Nephron (organoid): ENCODE data around the gene ENTPD2.
A peak's percentile ranks its signal among the peaks of the same experiment; 100 is the strongest.

ENCODE experiments used
- H3K27ac Mint-ChIP-seq, 3 experiments: 2 replicates each; pipeline ENCODE4 v1.8.0; 2020; ENCODE audit warnings: mixed read lengths in 3 of 3, mild to moderate bottlenecking in 2 of 3, moderate library complexity in 1 of 3
- H3K27me3 Mint-ChIP-seq: 2 replicates; pipeline ENCODE4 v1.8.0; 2021; ENCODE audit warnings: low read depth, mild to moderate bottlenecking, moderate library complexity, mixed read lengths
- H3K36me3 Mint-ChIP-seq: 2 replicates; pipeline ENCODE4 v1.8.0; 2020; ENCODE audit warnings: low read depth, mixed read lengths
- H3K4me1 Mint-ChIP-seq: 2 replicates; pipeline ENCODE4 v1.8.0; 2020; ENCODE audit warnings: mixed read lengths
- H3K4me3 Mint-ChIP-seq, 3 experiments: 2 replicates each; pipeline ENCODE4 v1.8.0; 2020; ENCODE audit warnings: mild to moderate bottlenecking in 3 of 3, mixed read lengths in 3 of 3, moderate library complexity in 2 of 3
- H3K9me3 Mint-ChIP-seq: 2 replicates; pipeline ENCODE4 v1.8.0; 2020; ENCODE audit warnings: mixed read lengths
- CTCF ChIP-seq, 3 experiments: fragments of 200-600 bp; sonication (generic); IDR thresholded peaks; one replicate each; pipeline ENCODE4 v1.5.0; 2021; ENCODE audit warnings: antibody characterized with exemption in 3 of 3; ENCODE audit not compliant: unreplicated experiment in 3 of 3

The ENTPD2 gene

GRCh38 chr9:137027369-137028262 lies 26.2 kb downstream of the ENTPD2 start, which contains the start of gene ABCA2:
Gene ABCA2, minus strand, starts transcription at chr9:137028237. Its CDS starts 97 bp downstream, at chr9:137028140.
- Mint-ChIP-seq H3K9me3 (no peaks in the 10 kb centered on the region), H3K27ac (peak within 1 kb of the TSS in 2 of 3 experiments; percentile 74 to 76), H3K36me3 (no peaks in the 10 kb centered on the region), H3K27me3 (peaks cover 3% of the 10 kb centered on the region), H3K4me1 (no peaks in the 10 kb centered on the region), H3K4me3 (peak within 1 kb of the TSS; percentile 89 to 92 (median 92))
- no peak for TF ChIP-seq CTCF (IDR thresholded peaks at IDR 0.05; ENCODE audit: unreplicated experiment in 3 of 3)

DNA sequence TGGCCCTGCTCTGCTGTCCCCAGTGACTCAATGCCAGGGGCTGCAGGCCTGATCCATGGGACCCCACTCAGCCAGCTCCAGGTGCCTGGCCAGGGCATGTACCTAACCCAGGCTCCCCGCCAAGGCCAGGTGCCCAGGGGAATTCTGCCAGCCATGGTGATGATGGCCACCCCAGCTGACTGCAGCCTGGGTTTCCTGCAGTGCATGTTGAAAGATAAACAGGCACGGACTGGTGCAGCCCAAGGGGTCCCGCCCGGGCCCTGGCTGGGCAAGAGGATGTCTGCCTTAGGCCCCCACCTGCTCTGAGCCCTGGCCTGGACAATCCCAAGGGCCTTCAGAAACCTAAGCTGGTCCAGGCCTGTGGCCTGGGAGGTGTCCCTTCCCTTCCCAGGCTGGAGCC lies 27.0 kb downstream of the ENTPD2 start:
- Mint-ChIP-seq H3K36me3 (no peaks in the 10 kb centered on the region), H3K27me3 (no peaks in the 10 kb centered on the region), H3K9me3 (no peaks in the 10 kb centered on the region), H3K27ac (no peak overlapping the region), H3K4me1 (no peaks in the 10 kb centered on the region), H3K4me3 (peak overlapping the region; percentile 89 to 92 (median 92))
- TF ChIP-seq CTCF (IDR thresholded peaks at IDR 0.05; ENCODE audit: unreplicated experiment in 3 of 3), result no peak

- no peak for TF ChIP-seq CTCF (IDR thresholded peaks at IDR 0.05; ENCODE audit: unreplicated experiment in 3 of 3)
- H3K4me3 Mint-ChIP-seq, result peak overlapping the region in 2 of 3 experiments; percentile 41 to 89
- H3K9me3 Mint-ChIP-seq, result no peaks in the 10 kb centered on the region
- no peaks in the 10 kb centered on the region for H3K4me1 Mint-ChIP-seq
- H3K27ac Mint-ChIP-seq, result no peak overlapping the region
- no peaks in the 10 kb centered on the region for H3K27me3 Mint-ChIP-seq
- H3K36me3 Mint-ChIP-seq, result no peaks in the 10 kb centered on the region
Observed at GRCh38 chr9:137026384-137026783, 27.5 kb downstream of the ENTPD2 start.

- Mint-ChIP-seq H3K36me3 (no peaks in the 10 kb centered on the region), H3K9me3 (no peaks in the 10 kb centered on the region), H3K4me3 (peak overlapping the region in 1 of 3 experiments; percentile 41), H3K27ac (no peak overlapping the region), H3K27me3 (no peaks in the 10 kb centered on the region), H3K4me1 (no peaks in the 10 kb centered on the region)
- TF ChIP-seq CTCF (IDR thresholded peaks at IDR 0.05; ENCODE audit: unreplicated experiment in 3 of 3), result no peak
Observed at GRCh38 chr9:137025517-137025966, 28.3 kb downstream of the ENTPD2 start.

DNA sequence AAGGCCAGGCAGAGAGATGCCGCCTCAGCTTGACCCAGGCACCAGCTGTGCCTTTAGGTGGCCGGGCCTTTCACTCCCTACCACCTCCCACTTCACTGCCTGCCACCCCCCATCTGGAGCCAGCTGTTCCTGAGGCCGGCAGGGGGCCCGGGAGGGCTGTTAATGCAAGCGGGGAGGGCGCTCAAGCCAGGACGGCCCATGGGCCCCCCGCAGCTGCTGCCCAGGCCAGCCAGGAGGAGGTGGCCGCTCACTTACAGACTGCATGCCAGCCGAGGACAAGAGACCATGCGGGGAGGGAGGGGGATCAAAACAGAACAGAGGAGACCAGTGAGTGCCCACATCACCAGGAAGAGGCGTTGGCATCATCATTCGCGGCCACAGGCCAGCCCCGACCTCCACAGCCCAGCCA lies 30.3 kb downstream of the ENTPD2 start:
- no peak for TF ChIP-seq CTCF (IDR thresholded peaks at IDR 0.05; ENCODE audit: unreplicated experiment in 3 of 3)
- peak overlapping the region in 1 of 3 experiments; percentile 10 for H3K4me3 Mint-ChIP-seq
- H3K27ac Mint-ChIP-seq, result no peak overlapping the region
- no peaks in the 10 kb centered on the region for H3K4me1 Mint-ChIP-seq
- H3K27me3 Mint-ChIP-seq, result no peaks in the 10 kb centered on the region
- no peaks in the 10 kb centered on the region for H3K36me3 Mint-ChIP-seq
- no peaks in the 10 kb centered on the region for H3K9me3 Mint-ChIP-seq
